OCI-LY7 (cell line): ENCODE results near the gene CNTNAP4.

ENCODE experiments used
- CTCF ChIP-seq: fragments of 200-600 bp; sonication (generic); conservative IDR thresholded peaks from 2 replicates; pipeline ENCODE4 v1.5.1; 2014; ENCODE audit warnings: mild to moderate bottlenecking, antibody characterized with exemption, low read length, moderate library complexity, mixed read lengths
- EZH2phosphoT487 ChIP-seq: fragments of 200-600 bp; sonication (generic); IDR thresholded peaks from 2 replicates; pipeline ENCODE4 v1.6.1; 2018; ENCODE audit warnings: low read depth, borderline replicate concordance, mild to moderate bottlenecking, mixed run types, antibody characterized with exemption, low read length, moderate library complexity, mixed read lengths

- TF ChIP-seq CTCF (no peak), EZH2phosphoT487 (no peak)
Measured at GRCh38 chr16:76232704-76233103, 44.5 kb upstream of the CNTNAP4 start.
